K562 (cell line): ENCODE measurements around the gene TRAPPC4. TPM values are rescaled to one million over a fixed set of nuclear protein-coding genes. Genes with fewer than 3 reads are reported as not detected.

Source experiments
- ADNP ChIP-seq: fragments of 200-800 bp; sonication (Bioruptor generic); IDR thresholded peaks from 2 replicates; pipeline ENCODE4 v1.6.1; 2016; ENCODE audit warnings: missing genetic modification characterization, missing compliant biosample characterization
- AFF1 ChIP-seq, 2 experiments: fragments of 450-650 bp; IDR thresholded peaks; 2 replicates each; pipeline ENCODE4 v1.6.1; 2018; ENCODE audit warnings: mild to moderate bottlenecking in 2 of 2, low read depth in 1 of 2; ENCODE audit not compliant: partially characterized antibody in 2 of 2
- ATF1 ChIP-seq, 2 experiments: fragments of 450-650 bp in 1 of 2; IDR thresholded peaks; 2 replicates each; pipeline ENCODE4 v1.6.1; 2016; ENCODE audit warnings: missing compliant biosample characterization in 1 of 2, missing genetic modification characterization in 1 of 2
- ATF7 ChIP-seq: fragments of 450-650 bp; IDR thresholded peaks from 2 replicates; pipeline ENCODE4 v1.7.1; 2014; ENCODE audit warnings: mild to moderate bottlenecking, moderate library complexity
- BRF1 ChIP-seq: IDR thresholded peaks from 3 replicates; pipeline ENCODE4 v1.6.1; 2011; ENCODE audit warnings: borderline replicate concordance, mild to moderate bottlenecking; ENCODE audit not compliant: insufficient read length; ENCODE audit errors: extremely low read depth
- DMBX1 ChIP-seq: fragments of 250-450 bp; sonication (Bioruptor Pico); IDR thresholded peaks from 2 replicates; pipeline ENCODE4 v1.8.0; 2022; ENCODE audit warnings: inconsistent platforms, mild to moderate bottlenecking, moderate library complexity, borderline replicate concordance
- EP300 ChIP-seq: IDR thresholded peaks from 2 replicates; pipeline ENCODE4 v1.6.1; 2012; ENCODE audit warnings: low read length, improper control_type of control experiment
- GABPB1 ChIP-seq: sonication (generic); formaldehyde crosslinking; IDR thresholded peaks from 2 replicates; pipeline ENCODE4 v1.8.0; 2022; ENCODE audit warnings: mild to moderate bottlenecking, missing genetic modification reagents
- HSF4 ChIP-seq: fragments of 250-450 bp; sonication (Bioruptor Pico); IDR thresholded peaks from 2 replicates; pipeline ENCODE4 v2.1.2; 2022; ENCODE audit warnings: mild to moderate bottlenecking, moderate library complexity, borderline replicate concordance
- ILF3 ChIP-seq: fragments of 450-650 bp; IDR thresholded peaks from 2 replicates; pipeline ENCODE4 v1.6.1; 2018; ENCODE audit warnings: antibody characterized with exemption, mild to moderate bottlenecking, moderate library complexity, borderline replicate concordance
- MCM5 ChIP-seq: fragments of 450-650 bp; IDR thresholded peaks from 2 replicates; pipeline ENCODE4 v1.6.1; 2016; ENCODE audit warnings: low read depth
- PTBP1 ChIP-seq: fragments of 200-400 bp; formaldehyde crosslinking; IDR thresholded peaks from 2 replicates; pipeline ENCODE4 v1.6.1; 2017; ENCODE audit warnings: low read depth, low read length
- RAD21 ChIP-seq, 2 experiments: fragments of 250-450 bp in 1 of 2; fragments of 450-650 bp in 1 of 2; sonication (Bioruptor Pico) in 1 of 2; formaldehyde crosslinking in 1 of 2; IDR thresholded peaks in 1 of 2; conservative IDR thresholded peaks in 1 of 2; 2 replicates each; pipeline versions ENCODE4 v1.4.0 to v1.8.0; 2020 to 2022; ENCODE audit warnings: mild to moderate bottlenecking in 2 of 2, moderate library complexity in 1 of 2
- SOX6 ChIP-seq: fragments of 450-650 bp; IDR thresholded peaks from 2 replicates; pipeline ENCODE4 v1.6.1; 2014; ENCODE audit warnings: mild to moderate bottlenecking
- SRF ChIP-seq, 2 experiments: fragments of 250-450, 450-650 bp in 1 of 2; sonication (Bioruptor Pico) in 1 of 2; sonication (generic) in 1 of 2; formaldehyde crosslinking; IDR thresholded peaks; 2 replicates each; pipeline versions ENCODE4 v1.5.0 to v1.5.1; 2020 to 2022; ENCODE audit warnings: mild to moderate bottlenecking in 1 of 2, missing genetic modification reagents in 1 of 2
- SUPT5H ChIP-seq: fragments of 450-650 bp; IDR thresholded peaks from 2 replicates; pipeline ENCODE4 v1.6.1; 2016
- ZFX ChIP-seq: sonication (generic); formaldehyde crosslinking; IDR thresholded peaks from 2 replicates; pipeline ENCODE4 v1.8.0; 2022; ENCODE audit warnings: mild to moderate bottlenecking, missing genetic modification reagents, moderate library complexity
- ZKSCAN8 ChIP-seq: fragments of 200-800 bp; sonication (Bioruptor generic); IDR thresholded peaks from 2 replicates; pipeline ENCODE4 v1.6.1; 2016; ENCODE audit warnings: missing genetic modification characterization, missing compliant biosample characterization
- ZNF146 ChIP-seq: IDR thresholded peaks from one replicate; pipeline ENCODE4 v1.6.1; 2018; ENCODE audit warnings: missing compliant biosample characterization; ENCODE audit not compliant: unreplicated experiment
- ZNF174 ChIP-seq: fragments of 250-450 bp; sonication (Bioruptor Pico); IDR thresholded peaks from 2 replicates; pipeline ENCODE4 v1.4.0; 2020; ENCODE audit warnings: mild to moderate bottlenecking
- ZNF239 ChIP-seq: fragments of 250-450 bp; sonication (Bioruptor Pico); IDR thresholded peaks from 2 replicates; pipeline ENCODE4 v1.4.0; 2020; ENCODE audit warnings: mild to moderate bottlenecking
- ZNF717 ChIP-seq: fragments of 250-450 bp; sonication (Bioruptor Pico); IDR thresholded peaks from 2 replicates; pipeline ENCODE4 v1.5.0; 2021
- polyA plus RNA-seq, 8 experiments: library from polyadenylated mRNA; depleted of rRNA in 4 of 8; stranded (reverse) in 5 of 8; unstranded in 3 of 8; fragments of >200 nt; fragmentation: Nextera tagmentation in 2 of 8; fragmentation: Illumina TruSeq in 1 of 8; extraction: Ambion mirVana in 2 of 8; extraction: Trizol in 1 of 8; gene quantifications; 2 replicates each; pipeline versions ENCODE4 v1.2.1 to v1.2.3, GENCODE V29; 2011 to 2014; ENCODE audit warnings: inconsistent platforms in 1 of 8, missing spikeins in 1 of 8
- total RNA-seq, 7 experiments: library from RNA; depleted of rRNA in 6 of 7; stranded (reverse); fragments of >200 nt in 6 of 7; fragmentation: Illumina TruSeq in 2 of 7; extraction: Trizol in 2 of 7; gene quantifications; 2 replicates each; pipeline versions ENCODE4 v1.2.1 to v1.2.3, GENCODE V29; 2011 to 2021; ENCODE audit warnings: low replicate concordance in 1 of 7
- TF ChIP-seq, protein P1 (sequence below): sonication (generic); formaldehyde crosslinking; IDR thresholded peaks from 2 replicates; pipeline ENCODE4 v1.8.0; 2022; ENCODE audit warnings: mild to moderate bottlenecking, missing genetic modification reagents, borderline replicate concordance

TRAPPC4 gene
- total and polyA plus RNA-seq, 9 of the 15 experiments (the other 6 are each of a cell fraction or from before 2014, with no cell fraction given): 121 to 524 (median 142) TPM

GRCh38 chr11:118980191-118980881, 38.2 kb upstream of the TRAPPC4 start (continued):
- TF ChIP-seq SOX6 (peak; percentile 67), ATF7 (peak; percentile 48; the same call in 1 of the 2 replicates), SRF (CRISPR knock-in tag; IDR thresholded peaks at IDR 0.05) (peak in 1 of 2 experiments; percentile 88; a peak in 2 of 4 replicates), RAD21 (CRISPR knock-in tag; conservative IDR thresholded peaks at IDR 0.05 in 1 of 2, IDR thresholded peaks at IDR 0.05 in 1 of 2) (peak in 1 of 2 experiments; percentile 54; a peak in 3 of 4 replicates), AFF1 (IDR thresholded peaks at IDR 0.05; ENCODE audit: low read depth in 1 of 2, partially characterized antibody in 2 of 2) (no peak), ZKSCAN8 (no peak), HSF4 (no peak), PTBP1 (no peak), ZNF717 (CRISPR knock-in tag) (no peak), ZNF239 (CRISPR knock-in tag) (no peak), ZNF174 (CRISPR knock-in tag) (no peak), EP300 (peak; percentile 61), ILF3 (no peak), ATF1 (CRISPR knock-in tag; IDR thresholded peaks at IDR 0.05) (no peak), ATF1 (tag; IDR thresholded peaks at IDR 0.05) (peak; percentile 77), SUPT5H (peak; percentile 59; the same call in 1 of the 2 replicates), MCM5 (no peak), BRF1 (no peak), ADNP (tag) (no peak), DMBX1 (CRISPR knock-in tag) (peak; percentile 59; the same call in 1 of the 2 replicates), ZNF146 (no peak), GABPB1 (peak; percentile 72), ZFX (CRISPR knock-in tag) (peak; percentile 92)
- TF ChIP-seq, protein P1, sequence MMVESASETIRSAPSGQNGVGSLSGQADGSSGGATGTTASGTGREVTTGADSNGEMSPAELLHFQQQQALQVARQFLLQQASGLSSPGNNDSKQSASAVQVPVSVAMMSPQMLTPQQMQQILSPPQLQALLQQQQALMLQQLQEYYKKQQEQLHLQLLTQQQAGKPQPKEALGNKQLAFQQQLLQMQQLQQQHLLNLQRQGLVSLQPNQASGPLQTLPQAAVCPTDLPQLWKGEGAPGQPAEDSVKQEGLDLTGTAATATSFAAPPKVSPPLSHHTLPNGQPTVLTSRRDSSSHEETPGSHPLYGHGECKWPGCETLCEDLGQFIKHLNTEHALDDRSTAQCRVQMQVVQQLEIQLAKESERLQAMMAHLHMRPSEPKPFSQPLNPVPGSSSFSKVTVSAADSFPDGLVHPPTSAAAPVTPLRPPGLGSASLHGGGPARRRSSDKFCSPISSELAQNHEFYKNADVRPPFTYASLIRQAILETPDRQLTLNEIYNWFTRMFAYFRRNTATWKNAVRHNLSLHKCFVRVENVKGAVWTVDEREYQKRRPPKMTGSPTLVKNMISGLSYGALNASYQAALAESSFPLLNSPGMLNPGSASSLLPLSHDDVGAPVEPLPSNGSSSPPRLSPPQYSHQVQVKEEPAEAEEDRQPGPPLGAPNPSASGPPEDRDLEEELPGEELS: no peak
